ENCODE results near the gene COL18A1. TPM values are rescaled to one million over a fixed set of nuclear protein-coding genes. Genes with fewer than 3 reads are reported as not detected.
A peak's percentile ranks its signal among the peaks of the same experiment; 100 is the strongest.

COL18A1 gene
- total and polyA plus RNA-seq, 2 donors from 2014 or later: 150 to 316 TPM

DNA sequence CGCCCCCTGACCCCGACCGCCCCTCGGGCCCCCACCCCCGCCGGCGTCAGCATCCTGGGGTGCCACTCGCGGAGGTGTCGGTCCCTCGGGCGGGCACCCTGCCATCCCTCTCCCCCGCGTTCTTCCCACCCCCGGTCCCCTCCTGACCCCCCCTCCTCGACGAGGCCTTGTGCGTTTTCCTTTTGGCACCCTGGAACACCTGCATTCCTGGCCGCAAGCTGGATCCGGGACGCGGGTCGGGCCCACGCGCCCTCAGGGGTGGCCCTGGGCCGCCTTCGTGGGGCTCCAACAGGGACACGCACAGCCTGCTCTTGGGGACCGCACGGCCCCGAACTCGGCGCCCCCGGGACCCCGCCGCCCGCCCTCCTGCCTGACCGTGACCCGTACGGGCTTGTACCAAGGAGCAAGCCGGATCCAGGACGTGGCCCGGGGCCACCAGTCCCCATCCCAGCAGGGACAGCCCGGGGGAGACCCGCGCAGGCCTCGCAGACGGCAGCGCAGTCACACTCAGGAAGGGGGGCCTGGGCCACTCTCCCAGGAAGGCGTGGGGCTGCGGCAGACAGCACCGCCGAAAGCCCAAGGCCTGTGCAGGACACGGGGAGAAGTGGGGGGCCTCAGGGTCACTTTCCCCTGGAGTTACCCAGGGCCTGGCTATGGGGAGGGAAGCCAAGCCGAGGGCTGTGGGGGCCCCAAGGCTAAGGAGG, 137.9 kb downstream of the COL18A1 start:
- Histone ChIP-seq H3K27me3 (ENCODE audit: control insufficient read depth, insufficient read depth, low read length) (no peaks in the 10 kb centered on the region), H3K9me3 (ENCODE audit: control insufficient read depth in 2 of 3, insufficient read depth in 1 of 3, low read length in 3 of 3) (no peaks in the 10 kb centered on the region), H3K4me3 (ENCODE audit: low read length in 3 of 3) (no peak overlapping the region), H3K27ac (ENCODE audit: low read depth in 2 of 2, low read length in 2 of 2) (no peak overlapping the region), H3K9ac (ENCODE audit: low read length in 3 of 3) (no peak overlapping the region), H3K4me1 (ENCODE audit: control insufficient read depth in 2 of 3, insufficient read depth in 2 of 3, low read depth in 1 of 3, low read length in 3 of 3) (peaks cover 0 to 7% (median 0%) of the 10 kb centered on the region in 3 donors), H3K36me3 (ENCODE audit: control insufficient read depth in 2 of 3, insufficient read depth in 3 of 3, low read length in 3 of 3) (no peaks in the 10 kb centered on the region)
- intact Hi-C loops (cut with DNase I): no loop called here
- DNase-seq (peak in 3 of 5 donors; percentile 14 to 81 (median 80)), FAIRE-seq (no peak)
- TF ChIP-seq, protein P1, sequence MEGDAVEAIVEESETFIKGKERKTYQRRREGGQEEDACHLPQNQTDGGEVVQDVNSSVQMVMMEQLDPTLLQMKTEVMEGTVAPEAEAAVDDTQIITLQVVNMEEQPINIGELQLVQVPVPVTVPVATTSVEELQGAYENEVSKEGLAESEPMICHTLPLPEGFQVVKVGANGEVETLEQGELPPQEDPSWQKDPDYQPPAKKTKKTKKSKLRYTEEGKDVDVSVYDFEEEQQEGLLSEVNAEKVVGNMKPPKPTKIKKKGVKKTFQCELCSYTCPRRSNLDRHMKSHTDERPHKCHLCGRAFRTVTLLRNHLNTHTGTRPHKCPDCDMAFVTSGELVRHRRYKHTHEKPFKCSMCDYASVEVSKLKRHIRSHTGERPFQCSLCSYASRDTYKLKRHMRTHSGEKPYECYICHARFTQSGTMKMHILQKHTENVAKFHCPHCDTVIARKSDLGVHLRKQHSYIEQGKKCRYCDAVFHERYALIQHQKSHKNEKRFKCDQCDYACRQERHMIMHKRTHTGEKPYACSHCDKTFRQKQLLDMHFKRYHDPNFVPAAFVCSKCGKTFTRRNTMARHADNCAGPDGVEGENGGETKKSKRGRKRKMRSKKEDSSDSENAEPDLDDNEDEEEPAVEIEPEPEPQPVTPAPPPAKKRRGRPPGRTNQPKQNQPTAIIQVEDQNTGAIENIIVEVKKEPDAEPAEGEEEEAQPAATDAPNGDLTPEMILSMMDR (IDR thresholded peaks at IDR 0.05; ENCODE audit: borderline replicate concordance, extremely low read depth, insufficient read depth): no peak

DNA sequence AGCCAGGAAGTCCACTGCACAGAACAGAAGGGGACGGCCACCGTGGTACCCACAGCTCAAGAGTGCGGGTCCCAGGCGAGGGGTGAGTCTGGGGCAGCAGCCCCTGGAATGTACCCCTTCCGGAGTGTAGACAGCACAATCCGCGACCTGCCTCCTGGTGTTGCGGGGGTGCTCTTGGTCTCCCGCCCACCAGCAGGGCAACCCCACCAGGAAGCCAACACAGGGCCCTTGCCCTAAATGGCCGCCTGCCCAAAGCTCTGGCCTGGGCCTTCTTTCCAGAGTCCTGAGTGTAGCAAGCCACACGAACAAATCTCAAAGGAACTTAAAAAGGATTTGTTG, 138.4 kb downstream of the COL18A1 start:
- H3K4me1 ChIP-seq (ENCODE audit: control insufficient read depth in 2 of 3, insufficient read depth in 2 of 3, low read depth in 1 of 3, low read length in 3 of 3): peaks cover 0 to 7% (median 0%) of the 10 kb centered on the region in 3 donors
- H3K9me3 ChIP-seq (ENCODE audit: control insufficient read depth in 2 of 3, insufficient read depth in 1 of 3, low read length in 3 of 3): no peaks in the 10 kb centered on the region
- H3K27me3 ChIP-seq (ENCODE audit: control insufficient read depth, insufficient read depth, low read length): no peaks in the 10 kb centered on the region
- no peak overlapping the region for H3K27ac ChIP-seq (ENCODE audit: low read depth in 2 of 2, low read length in 2 of 2)
- no peak for FAIRE-seq
- H3K9ac ChIP-seq (ENCODE audit: low read length in 3 of 3): no peak overlapping the region
- peak in 1 of 5 donors; percentile 54 for DNase-seq
- H3K4me3 ChIP-seq (ENCODE audit: low read length in 3 of 3): no peak overlapping the region
- no peaks in the 10 kb centered on the region for H3K36me3 ChIP-seq (ENCODE audit: control insufficient read depth in 2 of 3, insufficient read depth in 3 of 3, low read length in 3 of 3)
- TF ChIP-seq, protein P1 (IDR thresholded peaks at IDR 0.05; ENCODE audit: borderline replicate concordance, extremely low read depth, insufficient read depth): no peak
- intact Hi-C loops (cut with DNase I): no loop called here

DNA sequence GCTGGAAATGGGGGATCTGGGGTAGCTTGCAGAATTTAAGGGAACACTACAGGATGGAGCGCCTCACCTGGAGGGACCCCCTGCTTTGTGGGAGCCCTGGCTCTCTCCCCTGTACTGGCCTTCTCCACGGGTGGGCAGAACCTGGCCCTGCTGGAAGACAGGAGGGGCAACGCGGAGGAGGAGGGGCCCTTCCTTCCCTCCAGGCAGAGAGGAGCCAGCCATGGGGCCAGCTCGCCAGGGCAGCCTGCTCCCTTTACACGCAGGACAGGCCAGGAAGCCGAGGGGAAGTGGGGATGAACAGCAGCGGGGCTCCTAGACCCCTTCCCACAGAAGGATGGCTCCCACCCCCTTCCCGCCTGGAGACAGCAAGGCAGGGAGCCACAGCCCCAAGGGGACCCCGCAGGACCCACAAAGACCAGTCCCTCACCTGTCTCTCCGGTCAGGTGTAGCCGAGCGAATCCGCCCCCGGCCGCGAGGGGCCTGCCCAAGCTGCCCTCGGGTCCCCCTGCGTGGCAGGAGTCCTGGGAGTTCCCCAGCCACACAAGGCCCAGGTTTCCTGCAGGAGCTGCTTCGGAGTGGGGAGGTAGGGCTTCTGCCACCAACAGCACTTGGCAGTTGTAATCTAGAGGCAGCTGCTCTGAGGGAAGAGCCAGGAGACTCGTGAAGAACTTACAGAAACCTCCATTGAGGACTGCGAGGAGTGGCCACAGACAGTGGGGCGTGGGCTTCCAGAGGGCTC, 138.9 kb downstream of the COL18A1 start:
- H3K27me3 ChIP-seq (ENCODE audit: control insufficient read depth, insufficient read depth, low read length): no peaks in the 10 kb centered on the region
- intact Hi-C loops (cut with DNase I): no loop called here
- no peak overlapping the region for H3K4me3 ChIP-seq (ENCODE audit: low read length in 3 of 3)
- FAIRE-seq (no peak), DNase-seq (peak in 3 of 5 donors; percentile 10 to 81 (median 65))
- no peaks in the 10 kb centered on the region for H3K9me3 ChIP-seq (ENCODE audit: control insufficient read depth in 2 of 3, insufficient read depth in 1 of 3, low read length in 3 of 3)
- H3K4me1 ChIP-seq (ENCODE audit: control insufficient read depth in 2 of 3, insufficient read depth in 2 of 3, low read depth in 1 of 3, low read length in 3 of 3): peaks cover 0 to 7% (median 0%) of the 10 kb centered on the region in 3 donors
- H3K36me3 ChIP-seq (ENCODE audit: control insufficient read depth in 2 of 3, insufficient read depth in 3 of 3, low read length in 3 of 3): no peaks in the 10 kb centered on the region
- no peak overlapping the region for H3K27ac ChIP-seq (ENCODE audit: low read depth in 2 of 2, low read length in 2 of 2)
- no peak overlapping the region for H3K9ac ChIP-seq (ENCODE audit: low read length in 3 of 3)
- TF ChIP-seq, protein P1 (IDR thresholded peaks at IDR 0.05; ENCODE audit: borderline replicate concordance, extremely low read depth, insufficient read depth): no peak

All from kidney (tissue), 14 donors.